SH-SY5Y (cell line): Measurements from ENCODE around the gene HNRNPUL1.

ENCODE experiments used
- GATA2 ChIP-seq: IDR thresholded peaks from 2 replicates; pipeline ENCODE4 v1.6.1; 2011; ENCODE audit warnings: mild to moderate bottlenecking, low read depth, low read length
- GATA3 ChIP-seq: IDR thresholded peaks from 2 replicates; pipeline ENCODE4 v1.6.1; 2011; ENCODE audit warnings: low read depth, mild to moderate bottlenecking, low read length, moderate library complexity

GRCh38 chr19:41332000-41332399 is 67.8 kb downstream of the HNRNPUL1 start:
- no peak for TF ChIP-seq GATA2
- TF ChIP-seq GATA3: no peak
